Measurements from ENCODE around the gene HMGN1.

HMGN1 gene

DNA sequence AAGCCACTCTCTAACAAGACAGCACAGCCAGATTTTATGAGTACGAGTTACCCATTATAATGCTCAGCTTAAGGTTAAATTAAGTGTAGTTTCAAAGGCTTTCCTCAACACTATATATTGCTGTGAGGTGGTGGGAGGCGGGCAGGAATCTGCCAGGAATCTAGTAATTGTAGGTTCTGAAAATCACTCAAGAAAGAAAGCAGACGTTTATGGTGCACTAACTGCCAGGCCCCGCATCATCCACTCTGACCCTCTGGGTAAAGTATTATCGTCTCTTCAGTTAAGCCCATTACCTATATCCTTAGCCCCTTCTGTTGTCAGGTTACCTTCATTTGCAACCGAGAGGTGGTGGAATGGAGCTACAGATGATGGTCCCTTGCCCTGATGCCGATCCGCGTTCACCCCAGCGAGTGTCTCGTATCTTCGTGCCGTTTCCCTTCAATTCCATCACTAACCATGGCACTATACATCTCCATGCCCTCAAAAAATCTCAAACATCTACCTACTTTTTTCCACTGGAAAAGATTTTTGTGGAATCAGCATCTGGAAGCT, 12.4 kb downstream of the HMGN1 start:
- H3K4me3 ChIP-seq (ENCODE audit: low read depth, low read length): no peak overlapping the region
- TF ChIP-seq POLR2A (IDR thresholded peaks at IDR 0.05; ENCODE audit: extremely low read depth, insufficient read length) (no peak), MAX (IDR thresholded peaks at IDR 0.05; ENCODE audit: low read depth, low read length) (no peak), MYC (IDR thresholded peaks at IDR 0.05; ENCODE audit: low read depth, low read length) (no peak), CTCF (IDR thresholded peaks at IDR 0.05; ENCODE audit: low read depth, low read length) (no peak)
- no peak for DNase-seq (ENCODE audit: low read depth)

GRCh38 chr21:39334611-39335010, 14.3 kb downstream of the HMGN1 start:
- H3K4me3 ChIP-seq (ENCODE audit: low read depth, low read length): no peak overlapping the region
- DNase-seq (ENCODE audit: low read depth): no peak
- TF ChIP-seq CTCF (IDR thresholded peaks at IDR 0.05; ENCODE audit: low read depth, low read length): no peak
- no peak for TF ChIP-seq MYC (IDR thresholded peaks at IDR 0.05; ENCODE audit: low read depth, low read length)
- TF ChIP-seq POLR2A (IDR thresholded peaks at IDR 0.05; ENCODE audit: extremely low read depth, insufficient read length): no peak
- no peak for TF ChIP-seq MAX (IDR thresholded peaks at IDR 0.05; ENCODE audit: low read depth, low read length)

DNA sequence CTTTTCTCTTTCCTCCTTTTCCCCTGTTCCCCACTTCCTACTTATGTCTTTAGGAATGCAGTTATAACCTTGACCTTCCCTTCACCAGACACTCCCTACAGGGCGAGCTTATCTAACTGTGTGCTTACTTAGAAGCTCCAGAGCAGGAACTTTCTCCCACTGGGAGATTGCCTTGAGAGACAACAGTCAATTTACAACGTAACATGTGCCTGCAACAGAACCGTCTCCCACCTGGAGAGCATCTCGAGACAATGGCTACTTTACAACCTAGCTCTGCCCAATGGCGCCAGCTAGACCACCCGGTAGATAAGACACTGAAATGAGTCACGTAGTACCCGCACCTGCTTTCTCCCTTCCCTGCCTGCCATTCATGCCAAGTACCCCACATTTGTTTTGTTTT, 16.7 kb downstream of the HMGN1 start:
- no peak overlapping the region for H3K4me3 ChIP-seq (ENCODE audit: low read depth, low read length)
- TF ChIP-seq MYC (IDR thresholded peaks at IDR 0.05; ENCODE audit: low read depth, low read length) (no peak), MAX (IDR thresholded peaks at IDR 0.05; ENCODE audit: low read depth, low read length) (no peak), CTCF (IDR thresholded peaks at IDR 0.05; ENCODE audit: low read depth, low read length) (no peak), POLR2A (IDR thresholded peaks at IDR 0.05; ENCODE audit: extremely low read depth, insufficient read length) (no peak)
- DNase-seq (ENCODE audit: low read depth): no peak

GRCh38 chr21:39330001-39330400, 18.9 kb downstream of the HMGN1 start:
- H3K4me3 ChIP-seq (ENCODE audit: low read depth, low read length): no peak overlapping the region
- no peak for DNase-seq (ENCODE audit: low read depth)
- TF ChIP-seq POLR2A (IDR thresholded peaks at IDR 0.05; ENCODE audit: extremely low read depth, insufficient read length) (no peak), CTCF (IDR thresholded peaks at IDR 0.05; ENCODE audit: low read depth, low read length) (no peak), MYC (IDR thresholded peaks at IDR 0.05; ENCODE audit: low read depth, low read length) (no peak), MAX (IDR thresholded peaks at IDR 0.05; ENCODE audit: low read depth, low read length) (no peak)

DNA sequence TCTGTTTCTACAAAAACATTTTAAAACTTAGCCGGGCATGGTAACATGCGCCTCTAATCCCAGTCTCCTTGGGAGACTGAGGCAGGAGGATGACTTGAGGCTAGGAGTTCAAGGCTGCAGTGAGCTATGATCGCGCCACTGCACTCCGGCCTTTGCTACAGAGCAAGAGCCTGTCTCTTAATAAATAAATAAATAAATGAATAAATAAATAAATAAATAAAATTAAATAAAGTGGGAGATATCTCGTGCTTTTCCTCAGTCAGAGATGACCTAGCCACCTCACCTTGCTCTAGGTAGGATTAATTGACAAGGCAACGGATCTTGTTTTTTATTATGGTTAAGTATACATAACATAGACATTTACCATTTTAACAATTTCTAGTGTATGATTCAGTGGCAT, 21.2 kb downstream of the HMGN1 start:
- DNase-seq (ENCODE audit: low read depth): no peak
- TF ChIP-seq MYC (IDR thresholded peaks at IDR 0.05; ENCODE audit: low read depth, low read length) (no peak), CTCF (IDR thresholded peaks at IDR 0.05; ENCODE audit: low read depth, low read length) (no peak), POLR2A (IDR thresholded peaks at IDR 0.05; ENCODE audit: extremely low read depth, insufficient read length) (no peak), MAX (IDR thresholded peaks at IDR 0.05; ENCODE audit: low read depth, low read length) (no peak)
- no peak overlapping the region for H3K4me3 ChIP-seq (ENCODE audit: low read depth, low read length)
